Loucy (cell line): ENCODE data around the gene RFXAP.
A peak's percentile ranks its signal among the peaks of the same experiment; 100 is the strongest.

Experiments
- H2AFZ ChIP-seq: fragments of 200-600 bp; sonication (generic); 2 replicates; pipeline ENCODE4 v1.6.0; 2016; ENCODE audit warnings: antibody characterized with exemption, mild to moderate bottlenecking, low read length, moderate library complexity
- H3F3A ChIP-seq: fragments of 200-600 bp; 2 replicates; pipeline ENCODE4 v1.6.0; 2016; ENCODE audit warnings: antibody characterized with exemption, low read depth, mild to moderate bottlenecking
- H3K27me3 ChIP-seq: fragments of 200-600 bp; sonication (generic); 2 replicates; pipeline ENCODE4 v1.6.1; 2014; ENCODE audit warnings: low read length, mild to moderate bottlenecking; ENCODE audit not compliant: insufficient read depth, poor library complexity, severe bottlenecking
- H3K36me3 ChIP-seq: fragments of 200-600 bp; sonication (generic); 2 replicates; pipeline ENCODE4 v1.6.1; 2016; ENCODE audit warnings: low read length; ENCODE audit not compliant: insufficient read depth
- H3K4me1 ChIP-seq: fragments of 200-600 bp; sonication (generic); 2 replicates; pipeline ENCODE4 v1.5.1; 2014; ENCODE audit warnings: low read length, mild to moderate bottlenecking; ENCODE audit not compliant: insufficient read depth, poor library complexity, severe bottlenecking
- H3K4me2 ChIP-seq: fragments of 200-600 bp; sonication (generic); 2 replicates; pipeline ENCODE4 v1.6.0; 2014; ENCODE audit warnings: antibody characterized with exemption, low read length, low read depth, mild to moderate bottlenecking; ENCODE audit not compliant: poor library complexity, severe bottlenecking
- H3K4me3 ChIP-seq: fragments of 200-600 bp; sonication (generic); 2 replicates; pipeline ENCODE4 v1.5.1; 2014; ENCODE audit warnings: low read length, mild to moderate bottlenecking, mixed read lengths; ENCODE audit not compliant: poor library complexity, severe bottlenecking
- H3K79me2 ChIP-seq: fragments of 200-600 bp; sonication (generic); 2 replicates; pipeline ENCODE4 v1.6.1; 2014; ENCODE audit warnings: low read length; ENCODE audit not compliant: insufficient read depth
- H3K9ac ChIP-seq: fragments of 200-600 bp; sonication (generic); 2 replicates; pipeline ENCODE4 v1.6.0; 2014; ENCODE audit warnings: mild to moderate bottlenecking, low read depth, low read length, moderate library complexity; ENCODE audit not compliant: poor library complexity, severe bottlenecking
- H3K9me2 ChIP-seq: fragments of 200-600 bp; sonication (generic); replicated peaks from 2 replicates; pipeline ENCODE4 v1.6.1; 2016; ENCODE audit warnings: low read depth, low read length, mixed read lengths
- H3K9me3 ChIP-seq: fragments of 200-600 bp; sonication (generic); 2 replicates; pipeline ENCODE4 v1.6.1; 2014; ENCODE audit warnings: mild to moderate bottlenecking, antibody characterized with exemption, low read length, low read depth; ENCODE audit not compliant: insufficient read depth
- H4K20me1 ChIP-seq: fragments of 200-600 bp; sonication (generic); 2 replicates; pipeline ENCODE4 v1.6.0; 2014; ENCODE audit warnings: antibody characterized with exemption, low read length, mild to moderate bottlenecking; ENCODE audit not compliant: insufficient read depth, poor library complexity, severe bottlenecking
- CTCF ChIP-seq: fragments of 200-600 bp; sonication (generic); conservative IDR thresholded peaks from 2 replicates; pipeline ENCODE4 v1.5.1; 2014; ENCODE audit warnings: mild to moderate bottlenecking, antibody characterized with exemption, low read length
- EZH2phosphoT487 ChIP-seq: fragments of 200-600 bp; IDR thresholded peaks from 2 replicates; pipeline ENCODE4 v1.6.1; 2018; ENCODE audit warnings: antibody characterized with exemption, mild to moderate bottlenecking, moderate library complexity, borderline replicate concordance

Gene RFXAP

DNA sequence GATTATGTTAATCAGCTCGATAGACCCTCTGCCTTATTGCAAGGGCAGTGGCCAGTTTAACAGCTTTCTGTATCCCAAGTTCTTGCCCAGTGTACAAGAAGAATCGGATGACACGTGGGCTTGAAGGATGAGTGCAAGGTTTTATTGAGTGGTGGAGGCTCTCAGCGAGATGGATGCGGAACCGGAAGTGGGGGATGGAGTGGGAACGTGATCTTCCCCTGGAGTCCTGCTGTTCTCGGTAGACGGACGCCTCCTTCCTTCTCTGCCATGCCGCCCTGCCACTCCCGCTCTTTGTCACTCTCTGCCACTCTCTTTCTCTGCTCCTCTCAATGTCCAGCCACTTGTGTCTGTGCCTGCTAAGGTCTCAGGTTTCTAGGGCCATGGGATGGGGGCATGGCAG, 21.0 kb downstream of the RFXAP start:
- H3K4me2 ChIP-seq = peak overlapping the region; percentile 59
- no peaks in the 10 kb centered on the region for H3K9me2 ChIP-seq
- TF ChIP-seq EZH2phosphoT487 = no peak
- no peak for TF ChIP-seq CTCF
- H3K79me2 ChIP-seq = no peaks in the 10 kb centered on the region
- no peaks in the 10 kb centered on the region for H3K36me3 ChIP-seq
- H4K20me1 ChIP-seq = no peaks in the 10 kb centered on the region
- H3K27me3 ChIP-seq = no peaks in the 10 kb centered on the region
- H3K4me1 ChIP-seq = peaks cover 23% of the 10 kb centered on the region
- H3K9me3 ChIP-seq = no peaks in the 10 kb centered on the region
- no peaks in the 10 kb centered on the region for H3F3A ChIP-seq
- no peak overlapping the region for H2AFZ ChIP-seq
- no peak overlapping the region for H3K4me3 ChIP-seq
- H3K9ac ChIP-seq = peak overlapping the region; percentile 45

- TF ChIP-seq EZH2phosphoT487 = no peak
- TF ChIP-seq CTCF = 0 out of 2 replicates have a peak, but pooled peaks have one; percentile 16
Measured at GRCh38 chr13:36840718-36841250, 21.8 kb downstream of the RFXAP start.

DNA sequence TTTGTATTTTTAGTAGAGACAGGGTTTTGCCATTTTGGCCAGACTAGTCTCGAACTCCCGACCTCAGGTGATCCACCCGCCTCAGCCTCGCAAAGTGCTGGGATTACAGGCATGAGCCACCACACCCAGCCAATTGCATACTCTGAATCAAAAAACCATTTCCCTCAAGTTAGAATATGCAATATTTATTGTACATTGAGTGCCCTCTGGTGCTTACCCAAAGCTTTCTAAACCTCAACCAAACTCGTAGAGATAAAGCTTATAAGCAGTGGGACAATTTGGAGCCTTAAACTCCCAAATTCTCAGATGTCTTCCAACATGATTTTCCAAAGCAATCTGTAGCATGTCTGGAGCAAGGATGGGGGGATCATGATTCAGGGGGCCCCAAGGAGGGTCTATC, 22.4 kb downstream of the RFXAP start:
- no peaks in the 10 kb centered on the region for H3K36me3 ChIP-seq
- no peak overlapping the region for H3K4me3 ChIP-seq
- no peak overlapping the region for H2AFZ ChIP-seq
- no peaks in the 10 kb centered on the region for H4K20me1 ChIP-seq
- H3F3A ChIP-seq = no peaks in the 10 kb centered on the region
- peaks cover 23% of the 10 kb centered on the region for H3K4me1 ChIP-seq
- H3K9me2 ChIP-seq = no peaks in the 10 kb centered on the region
- no peaks in the 10 kb centered on the region for H3K27me3 ChIP-seq
- H3K9ac ChIP-seq = no peak overlapping the region
- no peaks in the 10 kb centered on the region for H3K79me2 ChIP-seq
- H3K4me2 ChIP-seq = peak overlapping the region; percentile 59
- TF ChIP-seq EZH2phosphoT487 (no peak), CTCF (peak; percentile 53)
- H3K9me3 ChIP-seq = no peaks in the 10 kb centered on the region

More at GRCh38 chr13:36840718-36841250, 21.8 kb downstream of the RFXAP start:
- no peak overlapping the region for H3K4me3 ChIP-seq
- H3F3A ChIP-seq = no peaks in the 10 kb centered on the region
- H3K27me3 ChIP-seq = no peaks in the 10 kb centered on the region
- H3K9me2 ChIP-seq = no peaks in the 10 kb centered on the region
- no peaks in the 10 kb centered on the region for H3K36me3 ChIP-seq
- no peaks in the 10 kb centered on the region for H4K20me1 ChIP-seq
- peaks cover 23% of the 10 kb centered on the region for H3K4me1 ChIP-seq
- no peaks in the 10 kb centered on the region for H3K79me2 ChIP-seq
- no peak overlapping the region for H2AFZ ChIP-seq
- peak overlapping the region; percentile 45 for H3K9ac ChIP-seq
- H3K4me2 ChIP-seq = peak overlapping the region; percentile 59
- no peaks in the 10 kb centered on the region for H3K9me3 ChIP-seq
